ENCODE data around the gene ZSWIM6.

The ZSWIM6 gene

GRCh38 chr5:61381968-61382367 is 49.9 kb downstream of the ZSWIM6 start:
- H3K79me2 ChIP-seq (ENCODE audit: low read length): peaks cover 3% of the 10 kb centered on the region; the same call in 1 of the 2 replicates
- H3K9me3 ChIP-seq (replicated peaks; ENCODE audit: insufficient read depth, low read length): no peaks in the 10 kb centered on the region
- H3K9ac ChIP-seq (ENCODE audit: low read length): no peak overlapping the region
- TF ChIP-seq CTCF (IDR thresholded peaks at IDR 0.05; ENCODE audit: low read length) (no peak), EZH2phosphoT487 (IDR thresholded peaks at IDR 0.05; ENCODE audit: low read length) (no peak), EZH2 (optimal IDR thresholded peaks at IDR 0.05; ENCODE audit: low read depth, low read length) (no peak)
- DNase-seq: no peak
- no peak overlapping the region for H3K27ac ChIP-seq (ENCODE audit: low read length)
- no peaks in the 10 kb centered on the region for H3K4me1 ChIP-seq (ENCODE audit: low read length)
- H3K4me3 ChIP-seq (ENCODE audit: low read length): no peak overlapping the region
- no peaks in the 10 kb centered on the region for H3K9me2 ChIP-seq (replicated peaks; ENCODE audit: insufficient read depth, low read length)
- no peaks in the 10 kb centered on the region for H3K27me3 ChIP-seq (replicated peaks; ENCODE audit: insufficient read depth, low read length)
- H3K36me3 ChIP-seq (replicated peaks; ENCODE audit: insufficient read depth, low read length): no peaks in the 10 kb centered on the region
- H3F3A ChIP-seq (ENCODE audit: insufficient read depth, low read length): no peaks in the 10 kb centered on the region
- no peaks in the 10 kb centered on the region for H4K20me1 ChIP-seq (ENCODE audit: insufficient read depth, low read length)
- H2AFZ ChIP-seq (ENCODE audit: low read length): no peak overlapping the region
- no peak overlapping the region for H3K4me2 ChIP-seq (ENCODE audit: low read depth, low read length)

GRCh38 chr5:61385627-61386026 is 53.6 kb downstream of the ZSWIM6 start:
- DNase-seq: no peak
- H3K36me3 ChIP-seq (replicated peaks; ENCODE audit: insufficient read depth, low read length): no peaks in the 10 kb centered on the region
- no peak for TF ChIP-seq EZH2 (optimal IDR thresholded peaks at IDR 0.05; ENCODE audit: low read depth, low read length)
- TF ChIP-seq EZH2phosphoT487 (IDR thresholded peaks at IDR 0.05; ENCODE audit: low read length): no peak
- no peak overlapping the region for H2AFZ ChIP-seq (ENCODE audit: low read length)
- H4K20me1 ChIP-seq (ENCODE audit: insufficient read depth, low read length): no peaks in the 10 kb centered on the region
- no peak overlapping the region for H3K4me2 ChIP-seq (ENCODE audit: low read depth, low read length)
- H3K4me3 ChIP-seq (ENCODE audit: low read length): no peak overlapping the region
- no peaks in the 10 kb centered on the region for H3K9me2 ChIP-seq (replicated peaks; ENCODE audit: insufficient read depth, low read length)
- H3K9me3 ChIP-seq (replicated peaks; ENCODE audit: insufficient read depth, low read length): no peaks in the 10 kb centered on the region
- no peaks in the 10 kb centered on the region for H3K27me3 ChIP-seq (replicated peaks; ENCODE audit: insufficient read depth, low read length)
- no peaks in the 10 kb centered on the region for H3F3A ChIP-seq (ENCODE audit: insufficient read depth, low read length)
- H3K27ac ChIP-seq (ENCODE audit: low read length): no peak overlapping the region
- H3K9ac ChIP-seq (ENCODE audit: low read length): no peak overlapping the region
- no peaks in the 10 kb centered on the region for H3K4me1 ChIP-seq (ENCODE audit: low read length)
- peaks cover 4% of the 10 kb centered on the region; the same call in 1 of the 2 replicates for H3K79me2 ChIP-seq (ENCODE audit: low read length)

GRCh38 chr5:61386045-61386800 is 54.2 kb downstream of the ZSWIM6 start:
- Histone ChIP-seq H3K4me3 (ENCODE audit: low read length) (no peak overlapping the region), H3K4me2 (ENCODE audit: low read depth, low read length) (no peak overlapping the region), H3K27me3 (replicated peaks; ENCODE audit: insufficient read depth, low read length) (no peaks in the 10 kb centered on the region), H3K27ac (ENCODE audit: low read length) (no peak overlapping the region), H3K4me1 (ENCODE audit: low read length) (no peaks in the 10 kb centered on the region), H3K9ac (ENCODE audit: low read length) (no peak overlapping the region), H3K79me2 (ENCODE audit: low read length) (peaks cover 4% of the 10 kb centered on the region; the same call in 1 of the 2 replicates), H2AFZ (ENCODE audit: low read length) (no peak overlapping the region), H4K20me1 (ENCODE audit: insufficient read depth, low read length) (no peaks in the 10 kb centered on the region), H3K9me3 (replicated peaks; ENCODE audit: insufficient read depth, low read length) (no peaks in the 10 kb centered on the region), H3K9me2 (replicated peaks; ENCODE audit: insufficient read depth, low read length) (no peaks in the 10 kb centered on the region), H3K36me3 (replicated peaks; ENCODE audit: insufficient read depth, low read length) (no peaks in the 10 kb centered on the region), H3F3A (ENCODE audit: insufficient read depth, low read length) (no peaks in the 10 kb centered on the region)
- DNase-seq: no peak
- TF ChIP-seq CTCF (IDR thresholded peaks at IDR 0.05; ENCODE audit: low read length): no peak
- TF ChIP-seq EZH2phosphoT487 (IDR thresholded peaks at IDR 0.05; ENCODE audit: low read length): no peak
- TF ChIP-seq EZH2 (optimal IDR thresholded peaks at IDR 0.05; ENCODE audit: low read depth, low read length): no peak

- no peaks in the 10 kb centered on the region for H3F3A ChIP-seq (ENCODE audit: insufficient read depth, low read length)
- H3K9ac ChIP-seq (ENCODE audit: low read length): no peak overlapping the region
- no peaks in the 10 kb centered on the region for H4K20me1 ChIP-seq (ENCODE audit: insufficient read depth, low read length)
- no peaks in the 10 kb centered on the region for H3K36me3 ChIP-seq (replicated peaks; ENCODE audit: insufficient read depth, low read length)
- H3K79me2 ChIP-seq (ENCODE audit: low read length): peaks cover 10% of the 10 kb centered on the region
- no peak overlapping the region for H2AFZ ChIP-seq (ENCODE audit: low read length)
- H3K9me3 ChIP-seq (replicated peaks; ENCODE audit: insufficient read depth, low read length): no peaks in the 10 kb centered on the region
- TF ChIP-seq EZH2 (optimal IDR thresholded peaks at IDR 0.05; ENCODE audit: low read depth, low read length): no peak
- no peaks in the 10 kb centered on the region for H3K9me2 ChIP-seq (replicated peaks; ENCODE audit: insufficient read depth, low read length)
- H3K4me2 ChIP-seq (ENCODE audit: low read depth, low read length): no peak overlapping the region
- H3K27ac ChIP-seq (ENCODE audit: low read length): no peak overlapping the region
- no peaks in the 10 kb centered on the region for H3K27me3 ChIP-seq (replicated peaks; ENCODE audit: insufficient read depth, low read length)
- H3K4me1 ChIP-seq (ENCODE audit: low read length): no peaks in the 10 kb centered on the region
- DNase-seq: no peak
- no peak overlapping the region for H3K4me3 ChIP-seq (ENCODE audit: low read length)
Observed at GRCh38 chr5:61389609-61390008, 57.6 kb downstream of the ZSWIM6 start.
